ENCODE data around the gene SERINC4. TPM values are rescaled to one million over a fixed set of nuclear protein-coding genes. Genes with fewer than 3 reads are reported as not detected.
A peak's percentile ranks its signal among the peaks of the same experiment; 100 is the strongest.
"Not testable (repeated sequence)": the region's sequence is repeated elsewhere in the genome, so short reads cannot be mapped to it uniquely, and the experiment has no call there.

The SERINC4 gene
- total and polyA plus RNA-seq, 7 donors, result 0.27 to 0.61 (median 0.60) TPM; not detected in 4

- H3K36me3 ChIP-seq, result no peaks in the 10 kb centered on the region
- TF ChIP-seq POLR2AphosphoS5 (IDR thresholded peaks at IDR 0.05) (no peak), EP300 (IDR thresholded peaks at IDR 0.05) (no peak), POLR2A (IDR thresholded peaks at IDR 0.05) (no peak)
- TF ChIP-seq, protein P1, sequence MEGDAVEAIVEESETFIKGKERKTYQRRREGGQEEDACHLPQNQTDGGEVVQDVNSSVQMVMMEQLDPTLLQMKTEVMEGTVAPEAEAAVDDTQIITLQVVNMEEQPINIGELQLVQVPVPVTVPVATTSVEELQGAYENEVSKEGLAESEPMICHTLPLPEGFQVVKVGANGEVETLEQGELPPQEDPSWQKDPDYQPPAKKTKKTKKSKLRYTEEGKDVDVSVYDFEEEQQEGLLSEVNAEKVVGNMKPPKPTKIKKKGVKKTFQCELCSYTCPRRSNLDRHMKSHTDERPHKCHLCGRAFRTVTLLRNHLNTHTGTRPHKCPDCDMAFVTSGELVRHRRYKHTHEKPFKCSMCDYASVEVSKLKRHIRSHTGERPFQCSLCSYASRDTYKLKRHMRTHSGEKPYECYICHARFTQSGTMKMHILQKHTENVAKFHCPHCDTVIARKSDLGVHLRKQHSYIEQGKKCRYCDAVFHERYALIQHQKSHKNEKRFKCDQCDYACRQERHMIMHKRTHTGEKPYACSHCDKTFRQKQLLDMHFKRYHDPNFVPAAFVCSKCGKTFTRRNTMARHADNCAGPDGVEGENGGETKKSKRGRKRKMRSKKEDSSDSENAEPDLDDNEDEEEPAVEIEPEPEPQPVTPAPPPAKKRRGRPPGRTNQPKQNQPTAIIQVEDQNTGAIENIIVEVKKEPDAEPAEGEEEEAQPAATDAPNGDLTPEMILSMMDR (IDR thresholded peaks at IDR 0.05), result no peak
- intact Hi-C loops (cut with DNase I), result no loop called here
- H3K27me3 ChIP-seq, result no peaks in the 10 kb centered on the region
- no peak overlapping the region for H3K4me3 ChIP-seq
- H3K4me1 ChIP-seq, result peaks cover 0 to 31% (median 30%) of the 10 kb centered on the region in 4 donors
- no peak for DNase-seq
- WGBS, 2 donors, result 57 to 71% methylated on average over 6 of the region's 6 CpGs
- peak overlapping the region; percentile 76 to 81 (median 77) for H3K27ac ChIP-seq
- H3K9me3 ChIP-seq, result no peaks in the 10 kb centered on the region
Measured at GRCh38 chr15:43828061-43828657, 28.1 kb upstream of the SERINC4 start.

DNA sequence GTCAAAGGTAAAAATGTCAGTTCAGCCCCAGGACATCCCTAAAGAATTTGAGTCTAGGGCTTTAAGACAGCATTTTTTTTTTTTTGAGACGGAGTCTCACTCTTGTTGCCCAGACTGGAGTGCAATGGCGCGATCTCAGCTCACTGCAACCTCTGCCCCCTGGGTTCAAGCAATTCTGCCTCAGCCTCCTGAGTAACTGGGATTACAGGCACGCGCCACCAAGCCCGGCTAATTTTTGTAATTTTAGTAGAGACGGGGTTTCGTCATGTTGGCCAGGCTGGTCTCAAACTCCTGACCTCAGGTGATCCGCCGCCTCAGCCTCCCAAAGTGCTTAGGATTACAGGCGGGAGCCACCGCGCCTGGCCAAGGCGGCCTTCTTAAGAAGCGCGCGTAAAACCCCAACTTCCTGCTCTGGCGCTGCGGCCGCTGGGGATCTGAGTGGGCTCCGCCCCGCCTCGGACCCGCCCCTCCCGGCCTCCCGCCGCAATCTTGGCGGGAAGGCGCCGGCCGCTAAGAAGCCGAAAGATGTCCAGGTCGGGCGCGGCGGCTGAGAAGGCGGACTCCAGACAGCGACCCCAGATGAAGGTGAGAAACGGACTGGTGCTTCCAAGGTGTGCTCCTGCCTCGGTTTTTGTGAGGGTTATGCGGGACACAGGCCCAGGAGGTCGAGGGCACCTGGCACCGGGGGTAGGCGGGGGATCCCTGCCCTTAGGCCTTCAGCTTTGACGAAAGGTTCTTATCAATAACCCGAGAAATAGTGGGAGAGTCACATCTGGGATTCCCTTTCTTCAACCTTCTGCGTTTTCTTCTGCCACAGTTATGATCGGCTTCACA is 26.7 kb upstream of the SERINC4 start, which contains the start of gene WDR76:
WDR76 (plus strand) TSS at position 495 of the 834 bp plus-strand sequence; CDS start at position 526, 31 bp downstream.
- DNase-seq, result peak; percentile 92
- H3K27me3 ChIP-seq, result no peaks in the 10 kb centered on the region
- H3K4me3 ChIP-seq, result peak within 1 kb of the TSS; percentile 33 to 59 (median 50)
- H3K27ac ChIP-seq, result peak within 1 kb of the TSS; percentile 76 to 81 (median 77)
- TF ChIP-seq, protein P1 (IDR thresholded peaks at IDR 0.05), result no peak
- TF ChIP-seq POLR2AphosphoS5 (IDR thresholded peaks at IDR 0.05) (peak; percentile 5 to 67 (median 44)), POLR2A (IDR thresholded peaks at IDR 0.05) (no peak), EP300 (IDR thresholded peaks at IDR 0.05) (no peak)
- WGBS, 2 donors, result 3 to 5% methylated on average over 48 of the region's 48 CpGs
- H3K9me3 ChIP-seq, result no peaks in the 10 kb centered on the region
- H3K4me1 ChIP-seq, result peaks cover 0 to 44% (median 41%) of the 10 kb centered on the region in 4 donors
- no peaks in the 10 kb centered on the region for H3K36me3 ChIP-seq
- intact Hi-C loops (cut with DNase I), result no loop called here

- no peaks in the 10 kb centered on the region for H3K9me3 ChIP-seq
- no peaks in the 10 kb centered on the region for H3K36me3 ChIP-seq
- no peak for TF ChIP-seq POLR2A (IDR thresholded peaks at IDR 0.05)
- TF ChIP-seq, protein P1 (IDR thresholded peaks at IDR 0.05), result no peak
- no peak for TF ChIP-seq POLR2AphosphoS5 (IDR thresholded peaks at IDR 0.05)
- TF ChIP-seq EP300 (IDR thresholded peaks at IDR 0.05), result no peak
- H3K27me3 ChIP-seq, result no peaks in the 10 kb centered on the region
- 96 to 97% methylated on average over 11 of the region's 11 CpGs for WGBS, 2 donors
- H3K27ac ChIP-seq, result peak overlapping the region; percentile 76 to 81 (median 77)
- peak overlapping the region in 3 of 4 donors; percentile 43 to 59 (median 58) for H3K4me3 ChIP-seq
- DNase-seq, result no peak
- intact Hi-C loops (cut with DNase I), result no loop called here
- H3K4me1 ChIP-seq, result peaks cover 0 to 51% (median 41%) of the 10 kb centered on the region in 4 donors
Measured at GRCh38 chr15:43826029-43826507, 26.0 kb upstream of the SERINC4 start.

DNA sequence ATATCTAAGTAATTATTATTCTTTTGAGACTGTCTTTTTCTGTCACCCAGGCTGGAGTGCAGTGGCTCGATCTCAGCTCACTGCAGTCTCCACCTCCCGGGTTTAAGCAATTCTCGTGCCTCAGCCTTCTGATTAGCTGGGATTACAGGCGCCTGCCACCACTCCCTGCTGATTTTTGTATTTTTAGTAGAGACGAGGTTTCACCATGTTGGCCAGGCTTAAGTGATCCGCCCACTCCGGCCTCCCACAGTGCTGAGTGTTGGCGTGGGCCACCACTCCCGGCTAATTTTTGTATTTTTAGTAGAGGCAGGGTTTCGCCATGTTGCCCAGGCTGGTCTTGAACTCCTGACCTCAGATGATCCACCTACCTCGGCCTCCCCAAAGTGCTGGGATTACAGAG is 25.3 kb upstream of the SERINC4 start:
- 96% methylated on average over 11 of the region's 11 CpGs for WGBS, 2 donors
- H3K4me1 ChIP-seq, result peaks cover 0 to 52% (median 41%) of the 10 kb centered on the region in 4 donors
- H3K4me3 ChIP-seq, H3K36me3 ChIP-seq, H3K9me3 ChIP-seq, H3K27me3 ChIP-seq, H3K27ac ChIP-seq, DNase-seq: not testable (repeated sequence)
- intact Hi-C loops (cut with DNase I), result loop anchor here (2.0 kb wide), 1 partner anchor 33 kb away; the partner anchor contains the start of gene SERF2

All from sigmoid colon (tissue), 7 donors.